Heart left ventricle (tissue), 16 donors: Measurements from ENCODE around the gene WFIKKN2. TPM values are rescaled to one million over a fixed set of nuclear protein-coding genes. Genes with fewer than 3 reads are reported as not detected.
A peak's percentile ranks its signal among the peaks of the same experiment; 100 is the strongest.

Source experiments
- ATAC-seq, 4 donors: fragments of 200-7000 bp; cut with Tn5 transposase; one replicate each; pipeline ENCODE4 v1.9.1; 2020 to 2022; ENCODE audit warnings: moderate library complexity in 4 of 4, mild to moderate bottlenecking in 3 of 4, moderate number of reproducible peaks in 1 of 4
- DNase-seq, 5 donors: peaks; one replicate each; pipeline ENCODE4 v3.0.0-alpha.2; 2020
- H3K27ac ChIP-seq, 12 donors: fragments of 200-600 bp; sonication (generic) in 4 of 12; one replicate each; pipeline versions ENCODE4 v1.5.0 to v1.8.0; 2016 to 2022; ENCODE audit warnings: mild to moderate bottlenecking in 2 of 12
- H3K27me3 ChIP-seq, 9 donors: fragments of 200-600 bp; sonication (generic) in 2 of 9; one replicate each; pipeline versions ENCODE4 v1.5.1 to v1.8.0; 2016 to 2022; ENCODE audit warnings: mild to moderate bottlenecking in 3 of 9
- H3K36me3 ChIP-seq, 9 donors: fragments of 200-600 bp; sonication (generic) in 2 of 9; one replicate each; pipeline versions ENCODE4 v1.5.0 to v1.8.0; 2018 to 2022; ENCODE audit warnings: mild to moderate bottlenecking in 2 of 9
- H3K4me1 ChIP-seq, 12 donors: fragments of 200-600 bp; sonication (generic) in 4 of 12; one replicate each; pipeline versions ENCODE4 v1.5.0 to v1.8.0; 2016 to 2022; ENCODE audit warnings: mild to moderate bottlenecking in 3 of 12
- H3K4me3 ChIP-seq, 12 donors: fragments of 200-600 bp; sonication (generic) in 4 of 12; one replicate each; pipeline versions ENCODE4 v1.5.0 to v1.8.0; 2017 to 2022; ENCODE audit warnings: mild to moderate bottlenecking in 9 of 12, moderate library complexity in 4 of 12
- H3K9me3 ChIP-seq, 12 donors: fragments of 200-600 bp; sonication (generic) in 4 of 12; one replicate each; pipeline versions ENCODE4 v1.5.0 to v1.8.0; 2016 to 2022; ENCODE audit warnings: mild to moderate bottlenecking in 1 of 12
- CTCF ChIP-seq, 12 donors: fragments of 200-600 bp; sonication (generic) in 4 of 12; IDR thresholded peaks; one replicate each; pipeline versions ENCODE4 v1.5.0 to v1.8.0; 2018 to 2022; ENCODE audit warnings: antibody characterized with exemption in 12 of 12, mild to moderate bottlenecking in 5 of 12
- POLR2A ChIP-seq, 2 donors: fragments of 450-650 bp; IDR thresholded peaks; one replicate each; pipeline ENCODE4 v1.6.1; 2017; ENCODE audit warnings: antibody characterized with exemption in 2 of 2, mild to moderate bottlenecking in 2 of 2, moderate library complexity in 2 of 2
- WGBS, 4 donors: extraction: QIAGEN DNeasy Blood & Tissue Kit in 2 of 4; methylation state at CpG; one replicate each; pipeline versions ENCODE4 v1.1.5 to v1.1.7; 2013 to 2018; 5-methylcytosine and 5-hydroxymethylcytosine counted together
- intact Hi-C, 10 donors: fragments of 100-400 bp; cut with DNase I; formaldehyde crosslinking; loops; one replicate each; pipeline versions ENCODE4 v1.11.1 to v1.14.2; 2022
- polyA plus RNA-seq, 2 donors: library from polyadenylated mRNA; stranded (reverse); fragments of 200-250 nt; gene quantifications; one replicate each; pipeline ENCODE4 v1.2.3, GENCODE V29; 2013
- total RNA-seq, 9 donors: library from RNA; depleted of rRNA in 2 of 9; stranded (reverse); fragments of >200 nt in 2 of 9; fragmentation: NEBNext Ultra II Directional in 3 of 9; extraction: Animal tissue kit (Norgen Biotek cat#: 25700) in 3 of 9; gene quantifications; one replicate each; pipeline versions ENCODE4 v1.1.0 to v1.2.4, GENCODE V29; 2016 to 2023
- donor health status: ischemic (EF 13 %, LVEDD 7.1; RV severe dilation, severe dysfunction).
- donor health status: healthy with polysubstance abuse.
- donor health status: DM: no; HTN: yes; CAD: no.
- donor health status: DM: no; HTN: no; CAD: no.
- donor health status: ischemic (EF 25% LVEDD 6.9; RV normal size, moderate dysfunction).
- donor health status: ischemic (EF 25% LVEDD 5.7; RV mildly dilated, moderate dysfunction).
- donor health status: healthy.
- donor health status: DM: yes; HTN: yes; CAD: no.
- donor health status: ischemic (EF 35%, LVEDD 5.7; RV mildly dilated, moderate dysfunction).
- donor health status: nonischemic (EF 11% LVEDD 7.7; RV severe dilation, severe dysfunction).
- donor health status: DM: yes; HTN: yes; CAD: no.
- donor health status: PGD.
- donor health status: ischemic (EF 29% LVEDD 5.4; RV normal size, mild dysfunction).
- donor health status: nonischemic (EF 23%, LVEDD 6.1; RV moderate dilation, normal function).

WFIKKN2 gene
- total and polyA plus RNA-seq, 11 donors, result 0.08 to 0.75 (median 0.24) TPM; not detected in 2

GRCh38 chr17:50797135-50797810 is 38.1 kb upstream of the WFIKKN2 start:
- WGBS, 4 donors, result 52 to 68% (median 60%) methylated on average over 10 to 11 of the region's 11 CpGs
- no peak overlapping the region for H3K27ac ChIP-seq
- TF ChIP-seq POLR2A (IDR thresholded peaks at IDR 0.05) (no peak), CTCF (IDR thresholded peaks at IDR 0.05) (no peak)
- no peaks in the 10 kb centered on the region for H3K36me3 ChIP-seq
- no peak for ATAC-seq
- peaks cover 0 to 9% (median 2%) of the 10 kb centered on the region in 12 donors for H3K4me1 ChIP-seq
- DNase-seq, result no peak
- intact Hi-C loops, result no loop called here
- H3K27me3 ChIP-seq, result no peaks in the 10 kb centered on the region
- no peak overlapping the region for H3K4me3 ChIP-seq
- no peaks in the 10 kb centered on the region for H3K9me3 ChIP-seq

DNA sequence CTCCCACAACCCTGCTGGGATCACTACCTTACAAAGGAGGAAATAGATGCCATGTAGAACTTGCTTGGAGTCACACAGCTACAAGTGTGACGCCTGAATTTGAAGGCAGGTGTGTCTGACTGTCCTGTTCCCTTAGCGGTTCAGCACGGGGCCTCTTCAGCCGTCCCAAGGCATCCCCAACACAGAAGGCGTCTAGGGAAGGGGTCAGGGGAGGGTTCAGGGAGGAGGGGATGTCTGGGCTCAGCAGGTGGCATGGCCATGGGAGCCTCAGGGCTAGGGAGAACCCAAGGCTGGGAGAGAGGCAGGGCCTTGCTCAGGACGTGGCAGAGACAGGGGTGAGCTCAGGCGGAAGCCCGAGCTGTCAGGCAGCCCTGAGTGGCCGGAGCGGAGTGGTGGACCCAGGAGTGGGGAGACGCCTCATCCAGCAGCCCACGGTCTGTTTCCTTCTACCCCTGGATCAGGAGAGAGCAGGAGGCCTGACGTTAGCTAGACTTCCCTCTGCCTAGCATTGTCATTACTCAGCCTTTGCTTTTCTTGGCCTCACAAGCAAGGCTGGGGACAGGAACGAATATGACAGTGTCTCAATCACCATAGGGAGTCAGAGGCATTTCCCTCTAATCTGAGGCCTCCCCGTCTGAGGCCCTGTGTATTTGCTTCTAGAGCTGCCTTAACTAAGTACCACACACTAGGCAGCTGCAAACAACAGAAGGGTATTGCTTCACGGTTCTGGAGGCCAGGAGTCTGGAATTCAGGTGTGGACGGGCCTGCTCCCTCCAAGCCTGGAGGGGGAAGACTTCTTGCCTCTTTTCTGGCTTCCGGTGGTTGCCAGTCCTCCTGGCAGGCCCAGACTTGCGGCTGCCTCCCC is 36.7 kb upstream of the WFIKKN2 start:
- no peak overlapping the region for H3K27ac ChIP-seq
- no peaks in the 10 kb centered on the region for H3K27me3 ChIP-seq
- TF ChIP-seq CTCF (IDR thresholded peaks at IDR 0.05) (no peak), POLR2A (IDR thresholded peaks at IDR 0.05) (no peak)
- intact Hi-C loops, result no loop called here
- H3K4me1 ChIP-seq, result peaks cover 0 to 9% (median 2%) of the 10 kb centered on the region in 12 donors
- WGBS, 4 donors, result 88 to 92% (median 89%) methylated on average over 19 of the region's 19 CpGs
- no peaks in the 10 kb centered on the region for H3K9me3 ChIP-seq
- no peaks in the 10 kb centered on the region for H3K36me3 ChIP-seq
- ATAC-seq, result peak in 1 of 4 donors; percentile 16
- no peak for DNase-seq
- no peak overlapping the region for H3K4me3 ChIP-seq

DNA sequence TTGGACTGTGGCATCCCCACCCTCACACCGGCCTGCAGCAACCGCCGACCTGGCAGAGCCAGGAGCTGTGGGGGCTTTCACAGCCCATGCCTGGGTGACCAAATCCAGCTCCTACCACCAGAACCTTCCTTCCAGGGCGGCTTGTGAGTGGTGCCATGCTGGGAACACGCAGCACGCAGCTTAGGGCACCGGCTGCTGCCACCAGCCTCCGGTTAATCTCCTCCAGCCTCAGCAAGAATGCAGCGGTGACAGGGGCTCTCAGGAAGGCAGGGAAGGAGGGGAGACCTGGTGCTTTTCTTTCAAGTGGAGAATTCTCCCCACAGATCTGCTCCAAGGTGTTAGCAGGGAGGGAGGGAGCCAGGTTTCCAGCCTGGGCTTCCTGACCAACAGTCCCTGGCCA is 35.8 kb upstream of the WFIKKN2 start:
- intact Hi-C loops, result no loop called here
- H3K9me3 ChIP-seq, result no peaks in the 10 kb centered on the region
- ATAC-seq (no peak), DNase-seq (no peak)
- peaks cover 0 to 9% (median 2%) of the 10 kb centered on the region in 12 donors for H3K4me1 ChIP-seq
- H3K27ac ChIP-seq, result no peak overlapping the region
- H3K36me3 ChIP-seq, result no peaks in the 10 kb centered on the region
- no peaks in the 10 kb centered on the region for H3K27me3 ChIP-seq
- H3K4me3 ChIP-seq, result no peak overlapping the region
- 78 to 86% (median 84%) methylated on average over 8 to 9 of the region's 9 CpGs for WGBS, 4 donors
- TF ChIP-seq CTCF (IDR thresholded peaks at IDR 0.05) (no peak), POLR2A (IDR thresholded peaks at IDR 0.05) (no peak)

DNA sequence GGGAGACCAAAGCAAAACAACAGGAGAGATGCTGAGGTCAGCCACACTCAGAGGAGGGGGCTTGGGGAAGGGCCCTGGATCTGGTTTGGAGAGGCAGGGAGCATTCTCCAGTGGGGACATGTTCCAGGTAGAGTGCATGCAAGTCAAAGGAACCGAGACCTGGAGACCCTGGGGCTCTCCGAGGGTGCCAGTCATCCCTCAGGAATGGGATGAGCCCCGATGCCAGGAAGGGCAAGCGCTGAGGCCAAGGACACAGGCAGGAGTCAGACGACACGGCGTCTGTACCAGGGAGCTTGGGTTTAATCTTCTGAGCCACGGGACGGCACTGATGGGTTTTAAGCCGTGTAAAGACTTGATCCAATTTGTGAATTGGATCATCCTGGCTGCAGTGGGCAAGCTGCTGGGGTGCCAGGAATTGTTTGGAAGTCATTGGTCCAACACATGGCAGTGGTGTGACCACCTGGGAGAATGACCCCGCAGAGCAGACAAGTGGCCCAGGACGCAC is 35.1 kb upstream of the WFIKKN2 start:
- ATAC-seq (no peak), DNase-seq (no peak)
- Histone ChIP-seq H3K27me3 (no peaks in the 10 kb centered on the region), H3K9me3 (no peaks in the 10 kb centered on the region), H3K4me1 (peaks cover 0 to 9% (median 2%) of the 10 kb centered on the region in 12 donors), H3K27ac (no peak overlapping the region), H3K36me3 (no peaks in the 10 kb centered on the region), H3K4me3 (no peak overlapping the region)
- TF ChIP-seq POLR2A (IDR thresholded peaks at IDR 0.05) (no peak), CTCF (IDR thresholded peaks at IDR 0.05) (no peak)
- WGBS, 4 donors, result 77 to 92% (median 86%) methylated on average over 11 to 12 of the region's 12 CpGs
- intact Hi-C loops, result no loop called here
